ENCODE results near the gene KIF18A. TPM values are rescaled to one million over a fixed set of nuclear protein-coding genes. Genes with fewer than 3 reads are reported as not detected.

KIF18A gene
- total RNA-seq, 1 donor from 2014 or later = not detected

GRCh38 chr11:28049338-28050216 lies 58.4 kb downstream of the KIF18A start:
- no peak overlapping the region for H3K27ac ChIP-seq
- H3K27me3 ChIP-seq = no peaks in the 10 kb centered on the region
- H3K4me3 ChIP-seq = no peak overlapping the region
- H3K36me3 ChIP-seq = no peaks in the 10 kb centered on the region
- no peaks in the 10 kb centered on the region for H3K9me3 ChIP-seq
- intact Hi-C loops (cut with DNase I) = no loop called here
- no peaks in the 10 kb centered on the region for H3K4me1 ChIP-seq
- no peak for TF ChIP-seq CTCF (IDR thresholded peaks at IDR 0.05)
- no peak for DNase-seq (ENCODE audit: low spot score in 2 of 2)

GRCh38 chr11:28048812-28049211 lies 59.1 kb downstream of the KIF18A start:
- DNase-seq (ENCODE audit: low spot score in 2 of 2) = no peak
- Histone ChIP-seq H3K4me1 (no peaks in the 10 kb centered on the region), H3K27ac (no peak overlapping the region), H3K9me3 (no peaks in the 10 kb centered on the region), H3K36me3 (no peaks in the 10 kb centered on the region), H3K4me3 (no peak overlapping the region), H3K27me3 (no peaks in the 10 kb centered on the region)
- no peak for TF ChIP-seq CTCF (IDR thresholded peaks at IDR 0.05)
- intact Hi-C loops (cut with DNase I) = no loop called here

- intact Hi-C loops (cut with DNase I) = no loop called here
- no peak for DNase-seq (ENCODE audit: low spot score in 2 of 2)
- no peak for TF ChIP-seq CTCF (IDR thresholded peaks at IDR 0.05)
- no peak overlapping the region for H3K27ac ChIP-seq
- H3K36me3 ChIP-seq = no peaks in the 10 kb centered on the region
- H3K27me3 ChIP-seq = no peaks in the 10 kb centered on the region
- no peaks in the 10 kb centered on the region for H3K4me1 ChIP-seq
- no peak overlapping the region for H3K4me3 ChIP-seq
- no peaks in the 10 kb centered on the region for H3K9me3 ChIP-seq
These were observed 63.8 kb downstream of the KIF18A start for GRCh38 chr11:28043930-28044709.

- Histone ChIP-seq H3K4me1 (no peaks in the 10 kb centered on the region), H3K27me3 (no peaks in the 10 kb centered on the region), H3K36me3 (no peaks in the 10 kb centered on the region), H3K4me3 (no peak overlapping the region), H3K27ac (no peak overlapping the region), H3K9me3 (no peaks in the 10 kb centered on the region)
- intact Hi-C loops (cut with DNase I) = no loop called here
- DNase-seq (ENCODE audit: low spot score in 2 of 2) = no peak
- TF ChIP-seq CTCF (IDR thresholded peaks at IDR 0.05) = no peak
These were observed 67.6 kb downstream of the KIF18A start for GRCh38 chr11:28040384-28040783.

- no peak for TF ChIP-seq CTCF (IDR thresholded peaks at IDR 0.05)
- no peak for DNase-seq (ENCODE audit: low spot score in 2 of 2)
- Histone ChIP-seq H3K27ac (no peak overlapping the region), H3K9me3 (no peaks in the 10 kb centered on the region), H3K4me3 (no peak overlapping the region), H3K4me1 (no peaks in the 10 kb centered on the region), H3K27me3 (no peaks in the 10 kb centered on the region), H3K36me3 (no peaks in the 10 kb centered on the region)
- intact Hi-C loops (cut with DNase I) = no loop called here
These were observed 69.2 kb downstream of the KIF18A start for GRCh38 chr11:28038775-28039174.
